AG04450 (cell line): ENCODE data around the gene C7orf33. TPM values are rescaled to one million over a fixed set of nuclear protein-coding genes. Genes with fewer than 3 reads are reported as not detected.

Experiments used
- CTCF ChIA-PET: fragments of 300-600, 350-600 bp; formaldehyde crosslinking; extraction: SDS; loops from one replicate; lab custom pipeline; 2022; ENCODE audit warnings: antibody characterized with exemption, inconsistent platforms; lab: Charles Lee
- POLR2A ChIA-PET: fragments of 350-600 bp; formaldehyde crosslinking; extraction: SDS; loops from one replicate; lab custom pipeline; 2021; ENCODE audit warnings: antibody characterized with exemption, inconsistent platforms; lab: Yijun Ruan, JAX
- DNase-seq: peaks from one replicate; pipeline ENCODE4 v3.0.0-alpha.2; 2011; ENCODE audit warnings: low read depth, low spot score
- H3K27ac ChIP-seq: one replicate; pipeline ENCODE4 v1.5.1; 2012; ENCODE audit warnings: low read depth, low read length, control low read depth
- H3K27me3 ChIP-seq: one replicate; pipeline ENCODE4 v1.6.0; 2012; ENCODE audit warnings: low read length; ENCODE audit not compliant: control insufficient read depth, insufficient read depth
- H3K4me3 ChIP-seq: 2 replicates; pipeline ENCODE4 v1.5.1; 2011; ENCODE audit warnings: mild to moderate bottlenecking, low read depth, low read length, control low read depth
- H3K9me3 ChIP-seq: 2 replicates; pipeline ENCODE4 v1.5.1; 2012; ENCODE audit warnings: low read length; ENCODE audit not compliant: control insufficient read depth, insufficient read depth
- polyA plus RNA-seq: library from polyadenylated mRNA; depleted of rRNA; stranded (reverse); fragments of >200 nt; gene quantifications from 2 replicates; pipeline ENCODE4 v1.2.3, GENCODE V29; 2011
- TF ChIP-seq, protein P1 (sequence below): IDR thresholded peaks from 2 replicates; pipeline ENCODE4 v1.5.1; 2011; ENCODE audit warnings: low read depth, low read length, control low read depth, inconsistent platforms

C7orf33 gene
- polyA plus RNA-seq, 1 experiment: not detected

DNA sequence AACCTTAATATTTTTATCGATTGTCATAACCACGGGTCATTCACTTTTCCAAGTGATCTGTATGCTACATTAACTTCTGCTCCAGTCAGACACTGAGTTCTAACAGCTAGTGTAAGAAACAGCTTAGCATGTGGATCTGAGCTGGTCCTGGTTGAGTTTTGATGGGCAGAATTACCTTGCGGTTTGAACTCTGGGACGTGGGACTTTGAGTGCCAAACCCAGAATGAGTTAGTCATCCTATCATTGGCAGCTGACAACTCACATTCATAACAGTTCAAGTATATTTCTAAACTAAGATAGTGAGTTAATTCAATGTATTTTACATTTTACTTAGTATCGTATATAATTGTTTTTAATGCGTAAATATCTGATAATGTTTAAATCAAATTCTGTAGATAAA, 43.2 kb downstream of the C7orf33 start:
- DNase-seq: no peak
- ChIA-PET CTCF (interaction anchor here (1.1 kb wide), 1 partner anchor 9 kb away, joined by 3 read pairs; no protein-coding TSS in a partner anchor), POLR2A (no interaction called here)
- TF ChIP-seq, protein P1, sequence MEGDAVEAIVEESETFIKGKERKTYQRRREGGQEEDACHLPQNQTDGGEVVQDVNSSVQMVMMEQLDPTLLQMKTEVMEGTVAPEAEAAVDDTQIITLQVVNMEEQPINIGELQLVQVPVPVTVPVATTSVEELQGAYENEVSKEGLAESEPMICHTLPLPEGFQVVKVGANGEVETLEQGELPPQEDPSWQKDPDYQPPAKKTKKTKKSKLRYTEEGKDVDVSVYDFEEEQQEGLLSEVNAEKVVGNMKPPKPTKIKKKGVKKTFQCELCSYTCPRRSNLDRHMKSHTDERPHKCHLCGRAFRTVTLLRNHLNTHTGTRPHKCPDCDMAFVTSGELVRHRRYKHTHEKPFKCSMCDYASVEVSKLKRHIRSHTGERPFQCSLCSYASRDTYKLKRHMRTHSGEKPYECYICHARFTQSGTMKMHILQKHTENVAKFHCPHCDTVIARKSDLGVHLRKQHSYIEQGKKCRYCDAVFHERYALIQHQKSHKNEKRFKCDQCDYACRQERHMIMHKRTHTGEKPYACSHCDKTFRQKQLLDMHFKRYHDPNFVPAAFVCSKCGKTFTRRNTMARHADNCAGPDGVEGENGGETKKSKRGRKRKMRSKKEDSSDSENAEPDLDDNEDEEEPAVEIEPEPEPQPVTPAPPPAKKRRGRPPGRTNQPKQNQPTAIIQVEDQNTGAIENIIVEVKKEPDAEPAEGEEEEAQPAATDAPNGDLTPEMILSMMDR: no peak
- H3K9me3 ChIP-seq: no peaks in the 10 kb centered on the region; the same call in 1 of the 2 replicates
- H3K4me3 ChIP-seq: no peak overlapping the region
- no peak overlapping the region for H3K27ac ChIP-seq
- H3K27me3 ChIP-seq: peaks cover 2% of the 10 kb centered on the region

DNA sequence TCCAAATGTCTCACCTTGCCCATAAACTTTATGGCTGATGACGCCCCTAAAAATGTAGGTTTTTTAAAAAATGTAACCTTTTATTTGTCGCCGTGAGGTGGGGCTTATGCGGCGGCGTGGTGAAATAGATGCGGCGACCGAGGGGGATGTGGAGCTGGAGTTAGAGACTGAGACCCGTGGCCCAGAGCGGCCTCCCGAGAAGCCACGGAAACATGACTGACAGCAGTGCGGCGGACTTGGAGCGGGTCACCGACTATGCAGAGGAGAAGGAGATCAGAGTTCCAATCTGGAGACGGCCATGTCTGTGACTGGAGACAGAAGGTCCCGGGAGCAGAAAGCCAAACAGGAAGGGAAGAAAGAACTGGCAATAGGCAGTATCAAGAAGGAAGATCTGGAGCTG, 46.5 kb downstream of the C7orf33 start:
- no peak overlapping the region for H3K27ac ChIP-seq
- TF ChIP-seq, protein P1: no peak
- no peaks in the 10 kb centered on the region; the same call in 1 of the 2 replicates for H3K9me3 ChIP-seq
- ChIA-PET POLR2A (no interaction called here), CTCF (no interaction called here)
- no peak overlapping the region for H3K4me3 ChIP-seq
- DNase-seq: no peak
- H3K27me3 ChIP-seq: peaks cover 2% of the 10 kb centered on the region

DNA sequence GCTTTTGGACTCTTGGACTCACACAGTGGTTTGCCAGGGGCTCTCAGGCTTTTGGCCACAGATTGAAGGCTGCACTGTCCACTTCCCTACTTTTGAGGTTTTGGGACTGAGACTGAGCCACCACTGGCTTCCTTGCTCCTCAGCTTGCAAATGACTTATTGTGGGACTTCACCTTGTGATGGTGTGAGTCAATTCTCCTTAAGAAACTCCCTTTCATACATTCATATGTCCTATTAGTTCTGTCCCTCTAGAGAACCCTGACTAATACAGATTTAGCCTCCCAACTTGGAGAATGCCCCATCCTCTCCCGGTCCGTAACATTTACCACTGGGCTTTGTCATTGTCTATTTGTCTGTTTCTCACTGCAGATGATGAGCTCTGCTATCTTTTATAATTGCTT, 55.3 kb downstream of the C7orf33 start:
- DNase-seq: no peak
- TF ChIP-seq, protein P1: no peak
- Histone ChIP-seq H3K4me3 (no peak overlapping the region), H3K9me3 (no peaks in the 10 kb centered on the region), H3K27me3 (no peaks in the 10 kb centered on the region), H3K27ac (no peak overlapping the region)
- ChIA-PET POLR2A (no interaction called here), CTCF (no interaction called here)

DNA sequence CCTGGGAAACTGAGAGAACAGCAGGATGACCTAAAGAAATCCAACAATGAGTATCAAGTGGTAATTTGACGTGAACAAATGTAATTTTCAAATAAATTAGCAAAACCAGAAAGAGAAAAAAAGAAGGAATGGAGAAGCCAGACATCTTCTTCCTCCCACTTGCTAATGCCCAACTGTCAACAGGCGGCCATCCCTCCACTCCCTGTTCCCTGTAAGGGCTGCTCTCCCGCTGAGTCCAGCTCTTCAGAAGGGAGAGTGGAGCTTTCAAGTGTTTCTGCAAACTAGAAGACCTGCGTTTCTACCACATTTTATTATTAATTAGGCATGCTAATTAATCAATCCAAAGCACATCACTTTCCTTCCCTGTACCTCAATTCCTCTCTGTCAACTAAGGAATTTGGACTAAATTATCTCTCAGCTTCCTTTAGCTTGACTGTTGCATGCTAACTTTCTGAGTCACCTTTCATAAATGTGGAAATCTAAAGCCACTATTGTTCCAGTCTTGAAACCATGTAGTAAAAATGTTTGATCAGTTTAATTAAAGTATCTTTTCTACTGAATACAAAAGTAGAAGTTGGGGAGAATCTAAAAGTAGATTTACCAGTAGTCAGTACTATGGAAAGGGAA, 59.8 kb downstream of the C7orf33 start:
- no peak overlapping the region for H3K4me3 ChIP-seq
- peak; percentile 8 for DNase-seq
- no peaks in the 10 kb centered on the region for H3K27me3 ChIP-seq
- no peak overlapping the region for H3K27ac ChIP-seq
- ChIA-PET CTCF (interaction anchor here (1.3 kb wide), 1 partner anchor 75 kb away, joined by 3 read pairs; no protein-coding TSS in a partner anchor), POLR2A (interaction anchor here (1.2 kb wide), 1 partner anchor 266 kb away, joined by 4 read pairs; no protein-coding TSS in a partner anchor)
- no peaks in the 10 kb centered on the region for H3K9me3 ChIP-seq
- TF ChIP-seq, protein P1: no peak

DNA sequence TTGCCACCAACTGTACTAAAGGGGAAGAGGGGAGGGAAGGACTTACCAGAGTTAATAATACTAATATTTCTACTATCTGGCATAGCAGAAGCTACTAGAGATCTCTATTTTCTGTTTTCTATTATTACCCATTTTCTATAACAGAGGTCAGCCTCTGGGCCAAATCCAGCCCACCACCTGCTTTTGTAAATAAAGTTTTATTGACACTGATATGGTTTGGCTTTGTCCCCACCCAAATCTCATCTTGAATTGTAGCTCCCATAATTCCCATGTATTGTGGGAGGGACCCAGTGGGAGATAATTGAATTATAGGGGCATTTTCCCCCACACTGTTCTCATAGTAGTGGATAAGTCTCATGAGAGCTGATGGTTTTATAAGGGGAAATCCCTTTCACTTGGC, 62.2 kb downstream of the C7orf33 start:
- no peaks in the 10 kb centered on the region for H3K9me3 ChIP-seq
- no peaks in the 10 kb centered on the region for H3K27me3 ChIP-seq
- no peak overlapping the region for H3K4me3 ChIP-seq
- DNase-seq: no peak
- ChIA-PET CTCF (no interaction called here), POLR2A (no interaction called here)
- TF ChIP-seq, protein P1: no peak
- H3K27ac ChIP-seq: no peak overlapping the region
